ENCODE measurements around the gene YWHAG.
"Not testable (repeated sequence)": the region's sequence is repeated elsewhere in the genome, so short reads cannot be mapped to it uniquely, and the experiment has no call there.

YWHAG gene

DNA sequence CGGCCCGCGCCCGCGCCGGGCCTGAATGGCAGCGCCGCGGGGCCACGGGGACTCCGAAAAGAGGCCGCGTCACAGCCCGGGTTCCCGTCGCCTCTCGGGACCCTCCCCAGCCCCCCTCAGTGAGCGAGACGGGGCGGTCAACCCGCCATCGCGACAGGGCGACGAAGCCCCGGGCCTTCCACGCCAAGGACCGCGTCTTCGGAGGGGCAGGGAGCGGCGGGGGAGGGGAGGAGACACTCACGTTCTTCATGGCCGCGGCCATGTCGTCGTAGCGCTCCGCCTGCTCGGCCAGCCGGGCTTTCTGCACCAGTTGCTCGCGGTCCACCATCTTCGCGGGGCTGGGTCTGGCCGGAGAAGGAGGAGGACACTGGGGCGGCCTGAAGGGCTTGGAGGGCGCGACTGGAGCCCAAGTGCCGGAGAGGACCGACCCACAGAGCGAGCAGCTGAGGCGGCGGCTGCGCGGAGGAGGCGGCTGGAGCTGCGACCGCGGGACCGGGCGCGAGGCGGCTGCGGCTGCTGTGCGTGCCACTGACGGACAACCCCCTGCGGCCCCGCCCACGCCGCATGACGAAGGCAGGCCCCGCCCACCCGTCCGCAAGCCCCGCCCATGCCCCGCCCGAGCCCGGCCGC, at the start of gene YWHAG:
YWHAG (minus strand) TSS at position 511 of the 630 bp plus-strand sequence; CDS start at position 328, 183 bp downstream.
- peak; percentile 98 for DNase-seq (ENCODE audit: low spot score)

- no peak for DNase-seq (ENCODE audit: low spot score)
Measured at GRCh38 chr7:76408121-76408560, 49.4 kb upstream of the YWHAG start.

GRCh38 chr7:76407718-76408117, 48.9 kb upstream of the YWHAG start:
- no peak for DNase-seq (ENCODE audit: low spot score)

GRCh38 chr7:76405738-76406137, 46.9 kb upstream of the YWHAG start:
- DNase-seq (ENCODE audit: low spot score) = no peak

DNA sequence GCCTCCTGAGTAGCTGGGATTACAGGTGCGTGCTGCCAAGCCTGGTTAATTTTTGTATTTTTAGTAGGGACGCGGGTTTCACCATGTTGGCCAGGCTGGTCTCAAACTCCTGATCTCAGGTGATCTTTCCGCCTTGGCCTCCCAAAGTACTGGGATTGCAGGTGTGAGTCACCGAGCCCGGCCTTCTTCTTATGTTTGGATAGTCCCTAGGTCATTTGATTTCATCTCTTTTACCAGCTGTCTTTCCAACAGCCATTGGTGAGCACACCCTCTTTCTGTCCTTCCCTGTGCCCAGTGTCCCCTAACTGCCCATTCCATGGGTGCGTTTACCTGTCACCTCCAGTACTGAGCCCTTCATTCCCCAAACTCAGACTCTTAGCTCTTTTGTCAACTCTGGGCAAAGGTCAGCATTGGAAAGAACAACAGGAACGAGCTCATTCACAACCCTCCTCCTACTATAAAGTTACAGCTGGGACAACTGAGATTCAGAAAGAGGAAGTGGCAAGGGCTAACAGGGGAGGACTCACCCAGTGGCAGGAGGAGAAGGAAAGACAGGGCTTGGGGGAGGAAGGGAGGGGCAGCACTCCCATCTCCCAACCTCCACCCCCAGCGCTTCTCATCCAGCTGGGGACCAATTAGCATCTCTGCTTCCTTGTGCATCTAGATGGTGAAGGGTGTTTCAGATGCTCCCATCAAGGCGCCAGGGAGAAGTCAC, 45.1 kb upstream of the YWHAG start:
- no peak for DNase-seq (ENCODE audit: low spot score)

DNA sequence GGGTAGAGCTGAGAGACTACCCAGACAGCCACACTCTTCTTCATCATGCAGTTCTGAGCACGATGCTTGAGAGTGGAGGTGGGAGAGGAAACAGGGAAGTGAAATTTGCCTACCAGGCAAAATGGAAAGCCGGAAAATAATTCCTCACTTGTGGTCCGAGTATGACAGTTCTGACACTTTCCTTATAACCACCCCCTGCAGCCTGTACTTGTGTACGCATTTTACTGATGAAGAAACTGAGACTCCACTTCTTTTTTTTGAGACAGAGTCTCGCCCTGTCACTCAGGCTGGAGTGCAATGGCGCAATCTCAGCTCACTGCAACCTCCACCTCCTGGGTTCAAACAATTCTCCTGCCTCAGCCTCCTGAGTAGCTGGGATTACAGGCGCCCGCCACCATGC, 44.3 kb upstream of the YWHAG start:
- not testable (repeated sequence) for DNase-seq (ENCODE audit: low spot score)

- DNase-seq (ENCODE audit: low spot score) = no peak
Measured at GRCh38 chr7:76400248-76400647, 41.5 kb upstream of the YWHAG start.

DNA sequence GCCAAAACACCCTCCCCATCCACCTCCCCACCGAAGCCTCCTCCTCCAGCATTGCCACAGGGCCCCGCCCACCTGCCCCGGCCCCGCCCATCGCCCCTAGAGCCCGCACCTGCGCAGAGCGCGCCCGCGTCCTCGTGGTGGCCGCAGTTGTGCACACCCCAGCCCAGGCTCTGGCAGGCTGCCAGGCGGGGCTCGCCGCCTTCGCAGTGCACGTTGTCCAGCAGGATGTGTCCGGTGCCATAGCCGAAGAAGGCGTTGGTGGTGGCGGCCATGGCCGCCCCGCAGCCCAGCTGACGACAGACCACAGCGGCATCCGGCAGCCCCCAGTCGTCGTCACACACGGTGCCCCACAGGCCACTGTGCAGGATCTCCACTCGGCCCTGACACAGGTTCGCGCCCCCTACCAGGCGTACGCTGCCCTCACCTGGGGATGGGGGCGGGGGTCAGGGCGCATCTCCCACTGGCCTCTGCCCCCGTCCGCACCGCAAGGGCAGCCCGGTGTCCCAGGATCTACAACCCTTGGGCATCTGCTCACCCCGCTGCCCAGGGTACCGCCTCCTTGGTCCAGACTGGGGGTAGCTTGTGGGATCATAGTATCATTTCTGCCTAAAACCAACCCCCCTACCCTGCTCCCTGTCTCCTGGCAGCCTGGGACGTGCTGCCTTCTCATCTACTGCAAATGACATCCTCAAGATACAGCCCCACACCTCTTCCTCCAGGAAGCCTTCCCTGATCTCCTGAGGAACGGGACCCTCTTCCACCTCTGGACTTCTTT, 38.8 kb upstream of the YWHAG start:
- DNase-seq (ENCODE audit: low spot score) = peak; percentile 84

DNA sequence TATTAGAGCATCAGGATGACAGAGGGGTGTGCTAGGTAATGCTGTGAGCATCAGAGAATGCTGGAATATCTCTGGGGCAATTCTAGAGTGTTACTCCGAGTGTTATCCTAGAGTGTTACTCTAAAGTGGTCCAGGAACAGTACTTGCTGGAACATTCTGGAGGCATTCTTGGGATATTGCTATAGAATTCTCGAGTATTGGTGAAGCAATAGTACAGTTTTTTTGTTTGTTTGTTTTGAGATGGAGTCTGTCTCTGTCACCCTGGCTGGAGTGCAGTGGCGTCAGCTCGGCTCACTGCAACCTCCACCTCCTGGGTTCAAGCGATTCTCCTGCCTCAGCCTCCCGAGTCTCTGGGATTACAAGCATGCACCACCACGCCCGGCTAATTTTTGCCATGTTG, 38.1 kb upstream of the YWHAG start:
- DNase-seq (ENCODE audit: low spot score) = no peak

GRCh38 chr7:76395965-76396726, 37.4 kb upstream of the YWHAG start:
- no peak for DNase-seq (ENCODE audit: low spot score)

GRCh38 chr7:76395605-76395964, 36.8 kb upstream of the YWHAG start:
- not testable (repeated sequence) for DNase-seq (ENCODE audit: low spot score)

- no peak for DNase-seq (ENCODE audit: low spot score)
Measured at GRCh38 chr7:76394957-76395356, 36.2 kb upstream of the YWHAG start.

DNA sequence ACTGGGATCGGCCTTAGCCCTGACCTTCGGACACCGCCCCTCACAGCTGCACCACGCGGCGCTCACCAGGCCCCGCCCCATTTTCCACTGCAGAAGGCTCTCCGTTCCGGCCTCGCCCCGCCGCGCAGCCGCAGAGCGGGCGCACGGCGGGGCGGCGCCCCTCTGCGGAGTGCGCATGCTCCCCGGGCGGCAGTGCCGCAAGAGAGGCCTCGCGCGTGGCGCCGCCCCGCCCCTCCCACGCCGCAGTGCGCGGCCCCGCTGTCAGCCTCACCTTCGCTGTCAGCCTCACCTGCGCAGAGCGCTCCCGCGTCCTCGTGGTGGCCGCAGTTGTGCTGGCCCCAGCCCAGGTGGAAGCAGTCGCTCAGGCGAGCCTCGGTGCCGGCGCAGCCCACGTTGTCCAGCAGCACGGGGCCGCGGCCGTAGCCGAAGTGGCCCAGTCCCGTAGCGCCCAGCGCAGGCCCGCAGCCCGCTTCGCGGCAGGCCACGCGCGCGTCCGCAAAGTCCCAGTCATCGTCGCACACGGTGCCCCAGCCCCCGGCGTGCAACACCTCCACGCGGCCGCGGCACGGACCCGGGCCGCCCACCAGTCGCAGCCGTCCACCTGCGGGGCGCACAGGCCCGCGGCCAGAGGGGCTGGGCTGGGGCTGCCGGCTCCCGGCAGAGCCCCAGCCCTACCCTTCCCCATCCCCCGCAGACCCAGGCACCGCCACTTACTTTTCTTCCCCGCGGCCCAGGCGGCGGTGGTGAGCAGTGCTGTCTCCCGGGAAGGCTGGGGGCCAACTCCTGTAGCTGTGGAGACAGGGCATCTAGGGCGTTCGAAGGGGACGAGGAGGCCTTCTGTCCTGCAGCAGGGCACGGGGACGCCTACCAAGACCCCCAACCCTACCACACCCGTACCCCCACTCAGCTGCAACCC, 34.6 kb upstream of the YWHAG start:
- DNase-seq (ENCODE audit: low spot score) = peak; percentile 94

- no peak for DNase-seq (ENCODE audit: low spot score)
Measured at GRCh38 chr7:76392531-76393115, 33.8 kb upstream of the YWHAG start.

DNA sequence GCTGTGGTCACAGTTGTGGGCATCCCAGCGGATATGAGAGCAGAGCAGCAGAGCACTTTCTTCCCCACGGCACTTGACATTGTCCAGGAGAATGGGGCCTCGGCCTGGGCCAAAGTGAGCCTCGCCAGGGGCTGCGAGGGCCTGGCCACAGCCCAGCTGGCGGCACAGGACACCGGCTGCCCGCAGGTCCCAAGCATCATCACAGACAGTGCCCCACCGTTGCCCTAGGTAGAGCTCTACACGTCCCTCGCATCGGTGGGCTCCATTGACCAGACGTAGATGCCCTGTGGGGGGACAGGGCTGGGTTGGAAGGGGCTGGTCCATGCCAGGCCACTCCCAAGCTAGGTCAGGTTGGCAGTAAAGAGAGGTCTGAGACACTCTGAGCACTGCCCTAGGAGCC, 31.3 kb upstream of the YWHAG start:
- no peak for DNase-seq (ENCODE audit: low spot score)

- not testable (repeated sequence) for DNase-seq (ENCODE audit: low spot score)
Measured at GRCh38 chr7:76387789-76388188, 29.0 kb upstream of the YWHAG start.

DNA sequence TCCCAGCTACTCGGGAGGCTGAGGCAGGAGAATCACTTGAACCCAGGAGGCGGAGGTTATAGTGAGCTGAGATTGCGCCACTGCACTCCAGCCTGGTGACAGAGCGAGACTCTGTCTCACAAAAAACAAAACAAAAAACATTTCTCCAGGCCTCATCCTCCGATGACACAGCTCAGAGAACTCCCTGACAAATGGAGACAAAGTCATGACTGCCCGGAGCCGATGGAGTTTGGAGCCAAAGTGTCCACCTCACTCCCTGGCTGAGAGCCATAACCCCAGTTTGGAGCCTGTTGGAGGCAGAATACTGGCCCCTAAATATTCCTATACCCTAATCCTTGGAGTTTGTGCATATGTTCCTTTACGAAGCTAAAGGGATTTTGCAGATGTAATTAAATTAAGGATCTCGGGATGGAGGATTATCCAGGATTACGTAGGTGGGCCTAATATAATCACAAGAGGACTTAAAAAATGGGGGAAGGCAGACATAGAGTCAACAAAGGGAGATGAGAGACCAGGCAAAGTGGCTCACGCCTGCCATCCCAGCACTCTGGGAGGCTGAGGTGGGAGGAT, 28.0 kb upstream of the YWHAG start:
- DNase-seq (ENCODE audit: low spot score) = no peak

DNA sequence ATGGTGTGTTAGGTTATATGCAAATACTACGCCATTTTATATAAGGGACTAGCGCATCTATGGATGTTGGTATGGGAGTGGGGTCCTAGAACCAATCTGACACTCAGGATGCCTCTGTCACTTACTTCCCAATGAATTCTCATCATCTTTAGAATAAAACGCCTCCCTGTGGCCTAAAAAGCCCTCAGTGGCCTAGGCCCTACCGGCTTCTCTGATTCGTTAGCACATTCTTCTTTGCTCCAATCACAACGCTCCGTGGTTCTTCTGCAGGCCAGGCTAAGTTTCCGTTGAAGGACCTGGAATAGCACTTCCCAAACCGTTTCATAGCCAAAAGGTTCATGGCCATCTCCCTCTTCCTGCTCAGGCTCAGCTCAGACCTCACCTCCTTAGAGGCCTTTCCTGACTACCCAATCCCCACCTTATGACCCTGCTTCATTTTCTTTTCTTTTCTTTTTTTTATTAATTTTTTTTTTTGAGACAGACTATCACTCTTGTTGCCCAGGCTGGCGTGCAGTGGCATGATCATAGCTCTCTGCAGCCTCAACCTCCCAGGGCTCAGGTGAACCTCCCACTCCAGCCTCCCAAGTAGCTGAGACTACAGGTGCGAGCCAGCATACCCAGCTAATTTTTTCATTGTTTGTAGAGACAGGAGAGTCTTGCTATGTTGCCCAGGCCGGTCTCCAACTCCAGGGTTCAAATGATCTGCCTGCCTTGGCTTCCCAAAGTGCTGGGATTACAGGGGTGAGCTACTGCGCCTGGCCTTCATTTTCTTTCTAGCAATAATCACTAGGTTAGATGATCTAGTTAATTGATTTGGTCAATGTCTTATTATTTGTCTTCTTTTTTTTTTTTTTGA, 24.5 kb upstream of the YWHAG start:
- DNase-seq (ENCODE audit: low spot score) = no peak

- DNase-seq (ENCODE audit: low spot score) = no peak
Measured at GRCh38 chr7:76381814-76382213, 23.0 kb upstream of the YWHAG start.

- no peak for DNase-seq (ENCODE audit: low spot score)
Measured at GRCh38 chr7:76380623-76380966, 21.8 kb upstream of the YWHAG start.
